ENCODE measurements around the gene SEC16B.

Gene SEC16B

GRCh38 chr1:177937931-177938330, 31.9 kb downstream of the SEC16B start:
- DNase-seq (ENCODE audit: low spot score), result no peak
- no peak for TF ChIP-seq CTCF (IDR thresholded peaks at IDR 0.05; ENCODE audit: extremely low read depth, insufficient read depth, missing control alignments)
- in situ Hi-C loops (cut with MboI; ENCODE audit: low pct_unique_long_range_greater_than_20kb, low sequenced_read_pairs, unreplicated experiment), result no loop called here

GRCh38 chr1:177937174-177937770, 32.6 kb downstream of the SEC16B start:
- in situ Hi-C loops (cut with MboI; ENCODE audit: low pct_unique_long_range_greater_than_20kb, low sequenced_read_pairs, unreplicated experiment), result no loop called here
- DNase-seq (ENCODE audit: low spot score), result no peak
- no peak for TF ChIP-seq CTCF (IDR thresholded peaks at IDR 0.05; ENCODE audit: extremely low read depth, insufficient read depth, missing control alignments)

- in situ Hi-C loops (cut with MboI; ENCODE audit: low pct_unique_long_range_greater_than_20kb, low sequenced_read_pairs, unreplicated experiment), result no loop called here
These were observed 34.0 kb downstream of the SEC16B start for GRCh38 chr1:177935638-177936415.

GRCh38 chr1:177934927-177935326, 34.9 kb downstream of the SEC16B start:
- in situ Hi-C loops (cut with MboI; ENCODE audit: low pct_unique_long_range_greater_than_20kb, low sequenced_read_pairs, unreplicated experiment), result no loop called here
- no peak for DNase-seq (ENCODE audit: low spot score)
- TF ChIP-seq CTCF (IDR thresholded peaks at IDR 0.05; ENCODE audit: extremely low read depth, insufficient read depth, missing control alignments), result no peak

More at GRCh38 chr1:177935638-177936415, 34.0 kb downstream of the SEC16B start:
- TF ChIP-seq CTCF (IDR thresholded peaks at IDR 0.05; ENCODE audit: extremely low read depth, insufficient read depth, missing control alignments), result no peak
- no peak for DNase-seq (ENCODE audit: low spot score)

GRCh38 chr1:177934461-177934860, 35.4 kb downstream of the SEC16B start:
- in situ Hi-C loops (cut with MboI; ENCODE audit: low pct_unique_long_range_greater_than_20kb, low sequenced_read_pairs, unreplicated experiment), result no loop called here
- DNase-seq (ENCODE audit: low spot score), result no peak
- TF ChIP-seq CTCF (IDR thresholded peaks at IDR 0.05; ENCODE audit: extremely low read depth, insufficient read depth, missing control alignments), result no peak

GRCh38 chr1:177933881-177934280, 36.0 kb downstream of the SEC16B start:
- TF ChIP-seq CTCF (IDR thresholded peaks at IDR 0.05; ENCODE audit: extremely low read depth, insufficient read depth, missing control alignments), result no peak
- in situ Hi-C loops (cut with MboI; ENCODE audit: low pct_unique_long_range_greater_than_20kb, low sequenced_read_pairs, unreplicated experiment), result no loop called here
- DNase-seq (ENCODE audit: low spot score), result no peak

Measured in GM13977 (cell line).